ENCODE data around the gene CAMSAP2. TPM values are rescaled to one million over a fixed set of nuclear protein-coding genes. Genes with fewer than 3 reads are reported as not detected.
A peak's percentile ranks its signal among the peaks of the same experiment; 100 is the strongest.

The CAMSAP2 gene
- total RNA-seq, 1 experiment from 2014 or later: 20.7 TPM

DNA sequence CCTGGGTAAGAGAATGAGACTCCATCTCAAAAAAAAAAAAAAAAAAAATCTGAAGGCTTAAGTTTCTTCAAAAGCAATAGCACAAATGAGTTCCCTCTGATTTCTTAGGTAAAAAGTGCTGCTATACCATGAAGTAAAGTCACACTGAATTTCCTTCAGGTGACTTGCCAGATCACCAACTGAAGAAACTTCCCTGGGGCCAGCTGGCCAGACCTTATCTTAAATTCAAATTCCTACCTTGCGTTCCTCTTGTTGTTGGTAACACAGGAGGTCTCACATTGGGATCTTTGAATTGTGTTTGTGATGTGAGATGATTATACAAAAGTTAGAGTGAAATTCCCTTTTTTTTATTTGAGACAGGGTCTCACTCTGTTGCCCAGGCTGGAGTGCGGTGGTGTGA is 167.8 kb downstream of the CAMSAP2 start:
- no peak overlapping the region for H3K4me3 Mint-ChIP-seq
- ChIA-PET POLR2A (no interaction called here), CTCF (interaction anchor here (0.7 to 1.8 kb wide), 4 partner anchors 10 to 65 kb away, joined by 3 to 14 read pairs (median 4); no protein-coding TSS in a partner anchor)
- ATAC-seq: no peak
- no peak for DNase-seq (ENCODE audit: low spot score)
- no peaks in the 10 kb centered on the region for H3K27me3 Mint-ChIP-seq (ENCODE audit: low read depth)
- TF ChIP-seq CREB1 (CRISPR knock-in tag; IDR thresholded peaks at IDR 0.05) (no peak), RELA (CRISPR knock-in tag; IDR thresholded peaks at IDR 0.05; ENCODE audit: borderline replicate concordance) (no peak), ATF1 (CRISPR knock-in tag; IDR thresholded peaks at IDR 0.05) (no peak), TCF7 (CRISPR knock-in tag; IDR thresholded peaks at IDR 0.05; ENCODE audit: low read depth) (no peak), PRRX2 (CRISPR knock-in tag; IDR thresholded peaks at IDR 0.05) (no peak), ETV6 (CRISPR knock-in tag; IDR thresholded peaks at IDR 0.05) (no peak), KAT7 (CRISPR knock-in tag; IDR thresholded peaks at IDR 0.05; ENCODE audit: borderline replicate concordance) (no peak)
- TF ChIP-seq, protein P1, sequence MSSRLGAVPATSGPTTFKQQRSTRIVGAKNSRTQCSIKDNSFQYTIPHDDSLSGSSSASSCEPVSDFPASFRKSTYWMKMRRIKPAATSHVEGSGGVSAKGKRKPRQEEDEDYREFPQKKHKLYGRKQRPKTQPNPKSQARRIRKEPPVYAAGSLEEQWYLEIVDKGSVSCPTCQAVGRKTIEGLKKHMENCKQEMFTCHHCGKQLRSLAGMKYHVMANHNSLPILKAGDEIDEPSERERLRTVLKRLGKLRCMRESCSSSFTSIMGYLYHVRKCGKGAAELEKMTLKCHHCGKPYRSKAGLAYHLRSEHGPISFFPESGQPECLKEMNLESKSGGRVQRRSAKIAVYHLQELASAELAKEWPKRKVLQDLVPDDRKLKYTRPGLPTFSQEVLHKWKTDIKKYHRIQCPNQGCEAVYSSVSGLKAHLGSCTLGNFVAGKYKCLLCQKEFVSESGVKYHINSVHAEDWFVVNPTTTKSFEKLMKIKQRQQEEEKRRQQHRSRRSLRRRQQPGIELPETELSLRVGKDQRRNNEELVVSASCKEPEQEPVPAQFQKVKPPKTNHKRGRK (CRISPR knock-in tag; IDR thresholded peaks at IDR 0.05; ENCODE audit: borderline replicate concordance): no peak
- TF ChIP-seq, protein P2, sequence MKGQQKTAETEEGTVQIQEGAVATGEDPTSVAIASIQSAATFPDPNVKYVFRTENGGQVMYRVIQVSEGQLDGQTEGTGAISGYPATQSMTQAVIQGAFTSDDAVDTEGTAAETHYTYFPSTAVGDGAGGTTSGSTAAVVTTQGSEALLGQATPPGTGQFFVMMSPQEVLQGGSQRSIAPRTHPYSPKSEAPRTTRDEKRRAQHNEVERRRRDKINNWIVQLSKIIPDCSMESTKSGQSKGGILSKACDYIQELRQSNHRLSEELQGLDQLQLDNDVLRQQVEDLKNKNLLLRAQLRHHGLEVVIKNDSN (CRISPR knock-in tag; IDR thresholded peaks at IDR 0.05): no peak
- TF ChIP-seq, protein P3, sequence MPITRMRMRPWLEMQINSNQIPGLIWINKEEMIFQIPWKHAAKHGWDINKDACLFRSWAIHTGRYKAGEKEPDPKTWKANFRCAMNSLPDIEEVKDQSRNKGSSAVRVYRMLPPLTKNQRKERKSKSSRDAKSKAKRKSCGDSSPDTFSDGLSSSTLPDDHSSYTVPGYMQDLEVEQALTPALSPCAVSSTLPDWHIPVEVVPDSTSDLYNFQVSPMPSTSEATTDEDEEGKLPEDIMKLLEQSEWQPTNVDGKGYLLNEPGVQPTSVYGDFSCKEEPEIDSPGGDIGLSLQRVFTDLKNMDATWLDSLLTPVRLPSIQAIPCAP (CRISPR knock-in tag; IDR thresholded peaks at IDR 0.05): no peak
- TF ChIP-seq, protein P4, sequence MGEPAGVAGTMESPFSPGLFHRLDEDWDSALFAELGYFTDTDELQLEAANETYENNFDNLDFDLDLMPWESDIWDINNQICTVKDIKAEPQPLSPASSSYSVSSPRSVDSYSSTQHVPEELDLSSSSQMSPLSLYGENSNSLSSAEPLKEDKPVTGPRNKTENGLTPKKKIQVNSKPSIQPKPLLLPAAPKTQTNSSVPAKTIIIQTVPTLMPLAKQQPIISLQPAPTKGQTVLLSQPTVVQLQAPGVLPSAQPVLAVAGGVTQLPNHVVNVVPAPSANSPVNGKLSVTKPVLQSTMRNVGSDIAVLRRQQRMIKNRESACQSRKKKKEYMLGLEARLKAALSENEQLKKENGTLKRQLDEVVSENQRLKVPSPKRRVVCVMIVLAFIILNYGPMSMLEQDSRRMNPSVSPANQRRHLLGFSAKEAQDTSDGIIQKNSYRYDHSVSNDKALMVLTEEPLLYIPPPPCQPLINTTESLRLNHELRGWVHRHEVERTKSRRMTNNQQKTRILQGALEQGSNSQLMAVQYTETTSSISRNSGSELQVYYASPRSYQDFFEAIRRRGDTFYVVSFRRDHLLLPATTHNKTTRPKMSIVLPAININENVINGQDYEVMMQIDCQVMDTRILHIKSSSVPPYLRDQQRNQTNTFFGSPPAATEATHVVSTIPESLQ (CRISPR knock-in tag; IDR thresholded peaks at IDR 0.05): no peak
- TF ChIP-seq, protein P5, sequence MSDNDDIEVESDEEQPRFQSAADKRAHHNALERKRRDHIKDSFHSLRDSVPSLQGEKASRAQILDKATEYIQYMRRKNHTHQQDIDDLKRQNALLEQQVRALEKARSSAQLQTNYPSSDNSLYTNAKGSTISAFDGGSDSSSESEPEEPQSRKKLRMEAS (CRISPR knock-in tag; IDR thresholded peaks at IDR 0.05): no peak
- no peak overlapping the region for H3K27ac Mint-ChIP-seq
- H3K36me3 Mint-ChIP-seq: peaks cover 36% of the 10 kb centered on the region
- H3K9me3 Mint-ChIP-seq: no peaks in the 10 kb centered on the region
- no peaks in the 10 kb centered on the region for H3K4me1 Mint-ChIP-seq

DNA sequence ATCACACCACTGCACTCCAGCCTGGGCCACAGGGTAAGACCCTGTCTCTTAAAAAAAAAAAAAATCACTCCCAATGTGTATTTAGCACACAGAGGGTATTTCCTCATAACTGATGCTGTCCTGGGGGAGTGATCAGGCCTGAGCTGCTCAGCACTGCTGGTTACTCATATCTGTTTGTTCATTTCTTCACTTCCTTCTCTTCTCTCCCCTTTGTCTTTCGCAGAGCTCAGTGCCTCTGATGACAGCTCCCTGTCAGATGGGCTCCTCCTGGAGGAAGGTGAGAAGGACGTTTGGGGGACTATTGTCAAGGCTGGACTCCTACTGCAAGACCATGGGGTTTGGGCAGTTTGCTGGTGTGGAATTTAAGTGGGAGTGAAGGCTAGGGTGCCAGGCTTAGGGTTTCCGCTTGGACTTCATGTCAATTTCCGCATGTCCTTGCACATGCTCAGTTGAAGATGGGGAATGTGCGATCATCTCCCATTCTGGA is 169.0 kb downstream of the CAMSAP2 start:
- no peak overlapping the region for H3K27ac Mint-ChIP-seq
- no peak overlapping the region for H3K4me3 Mint-ChIP-seq
- peaks cover 31% of the 10 kb centered on the region for H3K36me3 Mint-ChIP-seq
- DNase-seq (ENCODE audit: low spot score) (no peak), ATAC-seq (no peak)
- no peaks in the 10 kb centered on the region for H3K4me1 Mint-ChIP-seq
- H3K9me3 Mint-ChIP-seq: no peaks in the 10 kb centered on the region
- TF ChIP-seq GABPB1 (CRISPR knock-in tag; IDR thresholded peaks at IDR 0.05): peak; percentile 40; the same call in 1 of the 2 replicates
- TF ChIP-seq ZNF396 (CRISPR knock-in tag; IDR thresholded peaks at IDR 0.05; ENCODE audit: borderline replicate concordance): no peak
- ChIA-PET CTCF (interaction anchor here (1.0 to 1.8 kb wide), 4 partner anchors 9 to 72 kb away, joined by 3 to 14 read pairs (median 4); no protein-coding TSS in a partner anchor), POLR2A (no interaction called here)
- no peaks in the 10 kb centered on the region for H3K27me3 Mint-ChIP-seq (ENCODE audit: low read depth)

DNA sequence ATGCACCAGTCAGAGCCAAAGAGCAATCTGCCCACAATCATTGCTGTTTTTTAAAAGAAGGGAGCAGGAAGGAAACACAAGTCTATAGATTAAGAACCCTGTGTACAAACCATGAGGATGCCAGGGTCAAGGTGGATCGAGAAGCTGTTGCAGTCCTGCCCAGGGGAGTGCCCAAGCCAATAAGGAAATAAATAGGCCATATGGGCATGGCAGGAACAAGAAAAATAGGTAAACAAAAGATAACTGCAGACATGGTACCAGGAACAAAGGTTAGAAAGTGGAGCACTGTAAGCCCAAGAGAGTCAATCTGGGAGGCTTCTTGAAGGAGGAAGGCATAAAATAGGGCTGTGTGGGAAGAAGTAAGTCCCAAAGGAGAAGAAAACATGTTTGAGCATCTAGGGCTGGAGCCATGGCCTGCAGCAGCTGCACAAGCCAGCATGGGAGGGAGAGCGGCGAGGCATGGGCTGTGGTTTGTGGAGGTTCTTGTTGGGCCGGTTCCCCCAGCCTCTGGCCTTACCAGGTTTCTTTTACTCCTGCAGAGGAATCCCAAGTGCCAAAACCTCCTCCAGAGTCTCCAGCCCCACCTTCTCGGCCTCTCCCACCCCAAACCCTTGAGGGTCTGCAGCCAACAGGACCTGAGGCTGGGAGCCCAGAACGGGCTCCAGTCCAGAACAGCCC is 169.6 kb downstream of the CAMSAP2 start:
- CTCF ChIA-PET: interaction anchor here (1.0 to 1.8 kb wide), 3 partner anchors 8 to 72 kb away, joined by 3 to 14 read pairs (median 4); no protein-coding TSS in a partner anchor
- no peaks in the 10 kb centered on the region for H3K9me3 Mint-ChIP-seq
- H3K27ac Mint-ChIP-seq: no peak overlapping the region
- POLR2A ChIA-PET: no interaction called here
- DNase-seq (ENCODE audit: low spot score) (no peak), ATAC-seq (no peak)
- no peaks in the 10 kb centered on the region for H3K27me3 Mint-ChIP-seq (ENCODE audit: low read depth)
- no peak overlapping the region for H3K4me3 Mint-ChIP-seq
- peaks cover 30% of the 10 kb centered on the region for H3K36me3 Mint-ChIP-seq
- H3K4me1 Mint-ChIP-seq: no peaks in the 10 kb centered on the region
- no peak for TF ChIP-seq JUN (CRISPR knock-in tag; IDR thresholded peaks at IDR 0.05)
- TF ChIP-seq ZNF232 (CRISPR knock-in tag; IDR thresholded peaks at IDR 0.05): no peak
- TF ChIP-seq, protein P6, sequence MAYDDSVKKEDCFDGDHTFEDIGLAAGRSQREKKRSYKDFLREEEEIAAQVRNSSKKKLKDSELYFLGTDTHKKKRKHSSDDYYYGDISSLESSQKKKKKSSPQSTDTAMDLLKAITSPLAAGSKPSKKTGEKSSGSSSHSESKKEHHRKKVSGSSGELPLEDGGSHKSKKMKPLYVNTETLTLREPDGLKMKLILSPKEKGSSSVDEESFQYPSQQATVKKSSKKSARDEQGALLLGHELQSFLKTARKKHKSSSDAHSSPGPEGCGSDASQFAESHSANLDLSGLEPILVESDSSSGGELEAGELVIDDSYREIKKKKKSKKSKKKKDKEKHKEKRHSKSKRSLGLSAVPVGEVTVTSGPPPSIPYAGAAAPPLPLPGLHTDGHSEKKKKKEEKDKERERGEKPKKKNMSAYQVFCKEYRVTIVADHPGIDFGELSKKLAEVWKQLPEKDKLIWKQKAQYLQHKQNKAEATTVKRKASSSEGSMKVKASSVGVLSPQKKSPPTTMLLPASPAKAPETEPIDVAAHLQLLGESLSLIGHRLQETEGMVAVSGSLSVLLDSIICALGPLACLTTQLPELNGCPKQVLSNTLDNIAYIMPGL (CRISPR knock-in tag; IDR thresholded peaks at IDR 0.05): no peak
- TF ChIP-seq SP1 (CRISPR knock-in tag; conservative IDR thresholded peaks at IDR 0.05): no peak
- TF ChIP-seq, protein P7, sequence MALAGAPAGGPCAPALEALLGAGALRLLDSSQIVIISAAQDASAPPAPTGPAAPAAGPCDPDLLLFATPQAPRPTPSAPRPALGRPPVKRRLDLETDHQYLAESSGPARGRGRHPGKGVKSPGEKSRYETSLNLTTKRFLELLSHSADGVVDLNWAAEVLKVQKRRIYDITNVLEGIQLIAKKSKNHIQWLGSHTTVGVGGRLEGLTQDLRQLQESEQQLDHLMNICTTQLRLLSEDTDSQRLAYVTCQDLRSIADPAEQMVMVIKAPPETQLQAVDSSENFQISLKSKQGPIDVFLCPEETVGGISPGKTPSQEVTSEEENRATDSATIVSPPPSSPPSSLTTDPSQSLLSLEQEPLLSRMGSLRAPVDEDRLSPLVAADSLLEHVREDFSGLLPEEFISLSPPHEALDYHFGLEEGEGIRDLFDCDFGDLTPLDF (CRISPR knock-in tag; IDR thresholded peaks at IDR 0.05): no peak
- no peak for TF ChIP-seq KAT7 (CRISPR knock-in tag; IDR thresholded peaks at IDR 0.05; ENCODE audit: borderline replicate concordance)
- TF ChIP-seq, protein P8, sequence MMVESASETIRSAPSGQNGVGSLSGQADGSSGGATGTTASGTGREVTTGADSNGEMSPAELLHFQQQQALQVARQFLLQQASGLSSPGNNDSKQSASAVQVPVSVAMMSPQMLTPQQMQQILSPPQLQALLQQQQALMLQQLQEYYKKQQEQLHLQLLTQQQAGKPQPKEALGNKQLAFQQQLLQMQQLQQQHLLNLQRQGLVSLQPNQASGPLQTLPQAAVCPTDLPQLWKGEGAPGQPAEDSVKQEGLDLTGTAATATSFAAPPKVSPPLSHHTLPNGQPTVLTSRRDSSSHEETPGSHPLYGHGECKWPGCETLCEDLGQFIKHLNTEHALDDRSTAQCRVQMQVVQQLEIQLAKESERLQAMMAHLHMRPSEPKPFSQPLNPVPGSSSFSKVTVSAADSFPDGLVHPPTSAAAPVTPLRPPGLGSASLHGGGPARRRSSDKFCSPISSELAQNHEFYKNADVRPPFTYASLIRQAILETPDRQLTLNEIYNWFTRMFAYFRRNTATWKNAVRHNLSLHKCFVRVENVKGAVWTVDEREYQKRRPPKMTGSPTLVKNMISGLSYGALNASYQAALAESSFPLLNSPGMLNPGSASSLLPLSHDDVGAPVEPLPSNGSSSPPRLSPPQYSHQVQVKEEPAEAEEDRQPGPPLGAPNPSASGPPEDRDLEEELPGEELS (CRISPR knock-in tag; IDR thresholded peaks at IDR 0.05): no peak
